MV-4-11 (cell line): ENCODE results near the gene TENT4B.
A peak's percentile ranks its signal among the peaks of the same experiment; 100 is the strongest.

ENCODE experiments used
- DNase-seq: peaks from one replicate; lab custom pipeline; 2025; lab: John Stamatoyannopoulos, UW

Gene TENT4B

DNA sequence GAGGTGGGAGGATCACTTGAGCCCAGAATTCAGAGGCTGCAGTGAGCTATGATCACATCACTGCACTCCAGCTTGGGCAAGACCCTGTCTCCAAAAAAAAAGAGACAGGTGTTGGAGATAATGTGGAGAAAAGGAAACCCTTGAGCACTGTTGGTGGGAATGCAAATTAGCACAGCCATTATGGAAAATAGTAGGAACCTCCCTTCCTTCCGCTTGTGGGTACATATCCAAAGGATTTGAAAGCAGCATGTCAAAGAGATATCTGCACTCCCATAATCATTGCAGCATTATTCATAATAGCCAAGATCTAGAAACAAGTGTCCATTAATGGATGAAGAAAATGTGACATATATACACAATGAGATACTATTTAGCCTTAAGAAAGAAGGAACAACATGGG, 103.5 kb downstream of the TENT4B start:
- DNase-seq: no peak

DNA sequence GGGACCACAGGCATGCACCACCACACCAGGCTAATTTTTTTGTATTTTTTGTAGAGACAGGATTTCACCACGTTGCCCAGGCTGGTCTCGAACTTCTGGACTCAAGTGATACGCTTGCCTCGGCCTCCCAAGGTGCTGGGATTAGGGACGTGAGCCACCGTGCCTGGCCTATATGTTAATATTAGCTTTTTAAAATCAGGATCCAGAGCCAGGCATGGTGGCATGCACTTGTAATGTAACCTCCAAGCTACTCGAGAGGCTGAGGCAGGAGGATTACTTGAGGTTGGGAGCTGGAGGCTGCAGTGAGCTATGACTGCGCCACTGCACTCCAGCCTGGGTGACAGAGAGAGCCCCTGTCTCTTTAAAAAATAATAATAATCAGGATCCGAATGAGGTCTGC, 104.8 kb downstream of the TENT4B start:
- no peak for DNase-seq

DNA sequence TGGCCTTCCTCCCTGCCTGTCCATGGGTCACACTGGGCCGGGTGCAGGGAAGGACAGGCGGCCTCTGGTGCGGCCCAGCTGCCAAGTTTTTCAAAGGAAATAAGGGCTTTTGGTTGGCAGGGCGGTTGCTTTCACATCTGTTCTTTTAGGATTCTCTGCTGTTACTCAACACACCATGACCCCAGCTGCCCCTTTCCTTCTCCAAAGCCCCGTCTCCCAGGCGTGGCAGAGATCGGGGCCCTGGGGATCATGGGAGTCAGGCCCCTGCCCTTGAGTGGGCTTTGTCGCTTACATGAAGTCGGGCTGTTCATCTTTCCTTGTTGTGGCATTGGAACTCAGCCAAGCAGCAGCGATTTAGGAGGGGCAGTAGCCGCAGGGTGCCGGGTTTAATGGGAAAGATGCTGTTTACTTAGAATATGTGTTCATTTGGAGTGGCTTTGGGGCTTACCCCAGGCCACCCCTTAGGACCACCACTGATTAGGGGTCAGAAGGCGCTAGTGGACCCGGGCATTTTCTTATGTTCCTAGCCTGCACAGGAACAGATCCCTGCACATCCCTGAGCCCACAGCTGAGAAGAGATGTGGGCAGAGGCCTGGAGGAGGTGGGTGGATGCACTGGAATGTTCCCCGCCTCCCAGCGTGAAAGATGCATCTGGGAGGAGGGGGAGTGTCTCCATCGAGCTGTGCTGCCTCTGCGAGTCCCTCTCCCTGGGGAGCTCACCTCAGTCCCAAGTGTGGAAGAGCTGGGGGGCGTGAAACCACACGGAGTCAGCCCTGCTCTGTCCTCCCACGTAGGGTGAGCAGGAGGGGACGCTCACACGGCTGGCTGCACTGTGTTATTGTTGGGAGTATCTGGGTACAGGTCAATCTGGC, 106.5 kb downstream of the TENT4B start:
- peak; percentile 91 for DNase-seq

DNA sequence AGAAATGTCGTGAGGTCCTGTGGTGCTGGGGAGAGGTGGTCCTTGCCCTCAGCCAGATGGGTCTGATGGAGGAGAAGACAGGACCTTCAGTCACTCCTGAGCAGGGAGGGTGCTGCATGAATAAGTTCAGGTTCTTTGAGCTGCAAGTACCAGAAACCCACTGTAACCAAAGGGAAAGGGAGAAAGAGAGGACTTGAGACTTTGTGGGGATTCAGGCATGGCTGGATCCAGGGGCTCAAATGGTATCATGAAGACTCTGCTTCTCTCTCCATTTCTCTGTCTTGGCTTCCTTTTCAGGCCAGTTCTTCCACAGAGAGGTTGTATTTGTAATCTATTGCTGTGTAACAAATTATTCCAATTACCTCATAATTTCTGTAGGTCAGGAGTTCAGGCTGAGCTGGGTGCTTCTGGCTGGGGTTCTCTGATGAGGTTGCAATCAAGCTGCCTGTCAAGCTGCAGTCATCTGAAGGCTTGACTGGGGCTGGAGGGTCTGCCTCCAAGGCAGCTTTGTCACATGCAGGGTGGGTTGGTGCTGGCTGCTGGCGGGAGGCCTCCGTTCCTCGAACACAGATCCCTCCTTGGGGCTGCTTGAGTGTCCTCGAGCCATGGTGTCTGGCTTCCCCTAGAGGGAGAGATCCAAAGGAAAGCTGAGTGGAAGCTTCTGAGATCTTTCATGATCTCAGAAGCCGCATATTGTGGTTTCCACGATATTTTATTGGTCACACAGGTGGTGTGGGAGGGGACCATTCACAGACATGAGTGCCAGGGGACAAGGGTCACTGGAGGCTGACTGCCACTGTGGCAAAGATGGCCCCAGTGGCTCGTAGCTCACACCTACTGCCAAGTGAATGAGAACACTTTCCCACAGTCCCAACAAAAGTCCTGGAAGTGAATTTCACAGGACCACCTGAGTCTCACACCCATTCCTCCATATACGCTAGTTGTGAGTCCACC, 107.4 kb downstream of the TENT4B start:
- no peak for DNase-seq

DNA sequence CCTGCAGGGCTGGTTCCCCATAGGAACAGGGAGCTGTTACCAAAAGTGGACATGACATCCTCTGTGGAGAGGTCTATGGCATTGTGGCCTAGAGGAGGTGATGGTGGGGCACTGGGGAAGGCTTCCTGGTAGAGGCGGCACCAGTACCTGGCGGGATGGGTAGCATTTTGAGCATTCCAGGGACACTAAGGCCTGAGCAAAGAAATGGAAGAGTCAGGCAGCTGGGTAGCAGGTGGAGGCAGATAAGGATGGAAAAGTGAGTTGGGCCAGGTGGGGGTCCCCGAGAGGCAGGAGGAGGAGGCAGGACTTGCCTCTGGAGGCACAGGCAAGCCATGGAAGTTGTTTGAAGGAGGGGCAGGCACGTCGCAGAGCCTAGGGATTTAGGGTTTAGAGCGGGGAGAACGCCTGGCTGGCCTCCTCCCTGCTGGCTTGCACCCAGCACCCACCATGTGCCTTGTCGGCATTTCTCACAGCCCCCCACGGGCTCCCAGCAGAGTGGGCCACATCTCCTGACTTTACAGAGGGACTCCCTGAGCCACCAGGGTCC, 108.1 kb downstream of the TENT4B start:
- DNase-seq: no peak

DNA sequence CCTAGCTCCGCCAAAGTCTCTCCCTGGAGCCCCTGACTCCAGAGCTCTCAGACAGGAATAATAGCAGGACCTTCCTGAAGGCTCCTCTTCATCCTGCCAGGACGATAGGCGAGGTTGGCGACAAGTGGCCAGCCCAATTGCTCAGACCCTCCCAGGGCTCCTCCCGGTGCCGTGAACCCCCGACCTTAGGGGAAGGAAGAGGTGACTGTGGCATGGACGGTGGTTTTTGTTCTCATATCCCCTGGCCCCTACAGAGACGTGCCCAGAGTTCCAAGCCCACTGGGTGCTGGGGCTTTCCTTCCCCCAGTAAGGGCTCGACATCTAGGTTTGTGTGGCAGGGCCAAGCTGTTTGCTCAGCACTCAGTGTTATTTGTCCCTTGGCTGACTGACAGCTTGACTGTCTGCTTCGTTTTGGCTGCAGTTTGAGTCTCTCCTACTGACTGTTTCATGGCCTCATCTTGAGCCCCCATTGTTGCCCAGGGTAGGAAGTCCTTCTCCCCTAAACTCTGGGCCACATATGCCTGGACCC, 108.7 kb downstream of the TENT4B start:
- peak; percentile 18 for DNase-seq

DNA sequence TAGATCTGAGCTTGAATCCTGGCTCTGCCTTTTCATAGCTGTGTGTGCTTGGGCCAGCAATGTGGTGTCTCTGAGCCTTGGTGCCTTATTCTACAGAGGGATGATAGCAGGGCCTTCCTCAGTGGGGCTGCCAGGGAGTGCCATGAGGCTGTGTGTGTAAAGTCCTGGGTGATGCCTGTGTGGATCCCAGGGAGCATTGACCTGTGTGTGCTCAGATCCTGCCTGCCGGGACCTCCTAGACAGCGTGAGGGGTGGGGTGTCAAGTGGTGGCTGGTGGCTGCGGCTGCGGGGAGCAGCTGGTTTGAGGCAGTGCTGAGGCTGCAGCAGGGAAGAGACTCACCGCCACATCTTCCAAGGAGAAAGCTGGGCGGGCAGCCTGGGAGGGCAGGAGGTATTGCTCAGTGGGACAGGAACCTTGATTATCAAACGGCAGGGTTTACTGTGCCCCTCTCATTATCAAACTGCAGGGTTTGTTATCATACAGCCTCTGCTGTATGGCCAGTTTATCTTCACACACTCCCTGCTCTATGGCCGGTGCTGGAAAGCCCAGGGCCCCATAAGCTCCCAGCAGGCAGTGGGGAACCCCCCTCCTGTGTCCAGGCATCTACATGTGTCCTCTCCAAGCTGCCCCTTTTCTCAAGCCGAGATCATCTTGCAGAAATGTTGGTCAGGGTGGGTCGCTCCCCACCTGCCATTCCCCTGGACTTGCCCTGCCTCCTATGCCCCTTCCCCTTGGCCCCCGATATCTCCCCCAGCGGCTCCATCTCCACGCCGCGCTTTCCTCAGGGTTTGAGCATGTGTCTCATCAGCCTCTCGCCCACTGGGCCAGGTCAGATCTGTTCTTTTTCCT, 110.2 kb downstream of the TENT4B start:
- no peak for DNase-seq

DNA sequence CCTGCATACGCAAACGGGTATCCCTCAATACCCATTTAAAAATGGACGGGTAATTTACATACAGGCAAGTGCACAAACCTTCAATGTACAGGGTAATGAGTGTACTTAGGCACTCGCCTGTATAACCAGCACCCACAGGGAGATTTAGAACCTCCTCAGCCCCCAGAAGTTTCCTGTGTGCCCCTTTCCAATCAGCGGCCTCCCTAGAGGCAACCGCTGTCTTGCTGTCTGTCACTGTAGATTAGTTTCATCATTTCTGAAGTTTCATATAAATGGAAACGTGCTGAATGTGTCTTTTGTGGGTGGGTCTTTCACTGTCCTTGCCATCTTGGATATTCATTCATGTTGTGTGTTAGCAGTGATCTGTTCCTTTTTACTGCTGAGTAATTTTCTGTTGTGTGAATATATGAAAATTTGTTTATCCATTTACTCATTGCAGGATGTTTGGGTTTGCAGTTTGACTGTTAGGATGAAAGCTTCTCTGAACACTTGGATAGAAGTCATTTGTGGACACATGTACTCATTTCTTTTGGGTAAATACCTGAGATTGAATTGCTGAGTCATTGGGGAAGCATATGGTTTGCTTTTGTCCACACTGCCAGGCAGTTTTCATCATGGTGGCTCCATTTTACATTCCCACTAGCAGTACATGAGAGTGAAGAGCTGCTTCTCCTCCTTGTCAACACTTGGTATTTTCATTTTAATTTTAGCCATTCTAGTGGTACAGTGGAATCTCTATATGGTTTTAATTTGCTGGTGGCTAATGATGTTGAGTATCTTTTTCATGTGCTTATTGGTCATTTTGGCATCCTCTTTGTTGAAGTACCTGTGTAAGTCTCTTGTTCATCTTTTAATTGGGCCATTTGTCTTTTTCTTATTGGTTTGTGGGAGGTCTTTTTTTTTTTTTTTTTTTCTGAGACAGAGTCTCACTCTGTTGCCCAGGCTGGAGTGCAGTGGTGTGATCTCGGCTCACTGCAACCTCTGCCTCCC, 111.1 kb downstream of the TENT4B start:
- DNase-seq: no peak

DNA sequence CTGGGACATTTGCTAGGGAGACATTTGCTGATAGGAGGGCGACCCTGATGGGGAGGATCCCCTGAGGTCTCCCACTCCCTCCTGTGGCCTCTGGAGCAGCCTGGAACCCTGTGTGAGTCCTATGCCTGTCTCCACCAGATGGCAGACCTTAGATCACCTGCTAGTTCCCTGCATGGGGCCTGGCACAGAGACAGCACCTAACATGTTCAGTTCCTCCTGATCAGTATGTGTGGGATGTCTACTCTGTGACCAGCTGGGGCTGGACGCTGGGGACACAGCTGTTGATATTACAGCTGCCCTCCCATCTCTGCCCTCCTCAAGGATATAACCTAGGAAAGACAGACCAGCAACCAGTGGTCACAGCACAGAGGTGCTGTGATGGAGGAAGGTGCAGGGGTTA, 112.2 kb downstream of the TENT4B start:
- DNase-seq: peak; percentile 46

DNA sequence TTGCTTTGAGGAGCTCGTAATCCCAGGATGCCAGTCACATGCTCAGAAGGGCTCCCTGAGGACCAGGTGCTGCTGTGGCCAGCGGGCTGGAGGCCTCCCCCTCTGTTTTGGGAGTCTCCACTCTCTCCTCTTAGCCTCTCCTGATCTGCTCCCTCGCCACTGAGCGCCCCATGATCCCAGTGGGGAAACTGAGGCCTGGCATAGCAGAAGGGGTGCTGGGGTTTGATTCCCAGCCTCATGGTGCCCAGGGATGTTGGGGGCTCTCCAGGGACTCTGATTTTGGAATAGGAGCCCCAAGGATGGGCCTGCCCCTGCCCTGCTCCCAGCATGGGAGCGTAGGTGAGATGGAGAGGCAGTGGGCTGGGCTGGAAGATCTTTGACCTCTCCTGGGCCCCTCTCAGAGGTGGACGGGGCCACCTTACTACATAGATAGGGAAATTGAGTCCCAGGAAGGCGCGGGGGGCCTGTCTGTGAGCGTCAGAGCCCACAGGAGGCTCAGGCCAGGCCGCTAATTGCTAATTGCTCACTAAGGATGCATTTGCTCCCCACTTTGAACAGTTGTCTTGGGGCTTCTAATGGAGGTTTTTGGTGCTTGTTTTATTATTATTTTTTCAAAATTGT, 112.7 kb downstream of the TENT4B start:
- no peak for DNase-seq

DNA sequence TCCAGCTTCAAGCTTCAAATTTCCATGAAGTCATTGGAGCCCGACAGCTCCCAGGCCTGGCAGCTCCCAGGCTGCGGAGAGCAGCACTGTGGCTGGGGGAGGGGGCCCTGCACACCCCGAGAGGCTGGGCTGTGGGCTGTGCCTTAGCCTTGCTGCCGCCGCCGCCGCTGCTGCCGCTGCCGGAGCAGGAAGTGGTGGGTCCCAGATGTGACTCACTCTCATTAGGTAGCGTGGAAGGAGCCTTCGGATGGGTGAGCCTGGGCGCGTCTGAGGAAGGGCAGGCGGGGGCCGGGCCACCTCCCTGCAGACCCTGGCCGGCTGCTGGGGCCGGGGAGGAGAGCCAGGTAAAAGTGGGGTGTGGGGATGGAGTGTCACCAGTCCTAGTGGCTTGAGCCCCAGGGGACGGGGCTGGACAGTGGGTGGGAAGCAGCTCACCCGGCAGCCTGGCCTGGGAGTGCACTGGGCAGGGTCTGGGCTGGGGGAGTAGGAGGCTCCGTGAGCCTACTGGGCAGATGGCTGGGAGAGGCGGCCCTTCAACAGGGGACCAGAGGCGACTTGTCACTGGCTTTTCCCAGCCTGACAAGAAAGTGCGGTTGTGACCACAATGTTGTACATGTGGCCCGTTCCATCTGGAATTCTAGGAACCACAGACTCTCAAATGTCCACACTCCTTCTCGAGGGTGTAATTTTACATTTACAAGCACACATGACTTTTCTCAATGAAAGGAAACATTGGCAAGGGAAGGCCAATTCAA, 113.4 kb downstream of the TENT4B start, which contains the start of gene ADCY7:
TSS of gene ADCY7 (plus strand) at position 215 of the 755 bp plus-strand sequence. CDS start 21,629 bp downstream, outside the sequence.
- DNase-seq: peak; percentile 84

DNA sequence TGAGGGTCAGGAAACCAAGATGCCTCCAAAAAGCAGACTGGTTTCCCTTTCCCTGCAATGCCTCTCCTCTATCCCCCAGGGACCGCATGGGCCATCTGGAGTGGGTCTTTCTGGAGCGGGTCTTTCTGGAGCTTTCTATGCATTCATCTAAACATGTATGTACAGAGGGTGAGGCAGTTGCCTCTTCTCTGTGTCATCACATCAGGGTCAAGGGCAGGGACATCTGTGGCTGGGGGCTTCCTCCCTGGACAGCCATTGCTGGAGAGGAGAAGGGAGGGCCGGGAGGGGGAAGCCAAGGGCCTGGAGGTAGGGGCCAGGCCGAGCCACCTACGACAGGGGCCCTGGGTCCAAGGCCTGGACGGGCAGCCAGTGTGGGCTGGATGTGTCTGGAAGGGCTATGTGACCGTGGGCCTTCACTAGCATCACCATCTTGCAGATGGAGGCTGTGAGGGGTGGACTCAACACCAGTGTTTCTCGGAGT, 114.1 kb downstream of the TENT4B start:
- DNase-seq: no peak

DNA sequence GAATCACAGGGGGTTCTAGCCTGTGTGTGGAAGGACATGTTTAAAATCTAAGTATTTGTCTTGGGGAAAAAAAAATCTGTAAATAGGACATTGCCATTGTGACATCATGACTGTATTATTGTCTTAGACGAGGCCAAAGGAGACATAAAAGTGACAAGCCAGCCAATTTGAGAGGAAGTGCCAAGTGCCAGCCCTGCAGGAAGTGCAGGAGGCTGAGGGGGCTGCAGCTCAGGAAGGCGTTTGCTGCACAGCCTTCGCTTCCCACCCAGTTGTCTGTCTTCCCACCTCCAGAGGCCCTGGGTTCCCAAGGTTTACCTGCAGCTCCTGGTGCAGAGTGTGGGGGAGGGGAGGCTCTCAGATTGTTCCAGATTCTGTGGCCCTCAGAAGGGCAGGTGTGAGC, 114.5 kb downstream of the TENT4B start:
- DNase-seq: peak; percentile 32

DNA sequence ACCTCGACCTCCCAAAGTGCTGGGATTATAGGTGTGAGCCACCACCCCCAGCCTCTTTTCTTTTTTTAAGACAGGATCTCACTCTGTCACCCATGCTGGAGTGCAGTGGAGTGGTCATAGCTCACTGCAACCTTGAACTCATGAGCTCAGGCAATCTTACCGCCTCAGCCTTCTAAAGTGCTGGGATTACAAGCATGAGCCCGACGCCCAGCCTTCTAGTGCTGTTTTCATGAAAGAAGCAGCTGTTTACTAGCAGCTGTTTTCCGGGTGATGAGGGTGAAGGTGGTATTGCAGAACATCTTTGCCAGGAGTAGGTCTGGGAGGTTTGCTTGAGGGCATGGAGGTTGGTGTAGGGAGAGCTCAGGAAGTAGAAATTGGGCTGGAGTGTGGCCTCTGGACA, 115.2 kb downstream of the TENT4B start:
- DNase-seq: peak; percentile 14

DNA sequence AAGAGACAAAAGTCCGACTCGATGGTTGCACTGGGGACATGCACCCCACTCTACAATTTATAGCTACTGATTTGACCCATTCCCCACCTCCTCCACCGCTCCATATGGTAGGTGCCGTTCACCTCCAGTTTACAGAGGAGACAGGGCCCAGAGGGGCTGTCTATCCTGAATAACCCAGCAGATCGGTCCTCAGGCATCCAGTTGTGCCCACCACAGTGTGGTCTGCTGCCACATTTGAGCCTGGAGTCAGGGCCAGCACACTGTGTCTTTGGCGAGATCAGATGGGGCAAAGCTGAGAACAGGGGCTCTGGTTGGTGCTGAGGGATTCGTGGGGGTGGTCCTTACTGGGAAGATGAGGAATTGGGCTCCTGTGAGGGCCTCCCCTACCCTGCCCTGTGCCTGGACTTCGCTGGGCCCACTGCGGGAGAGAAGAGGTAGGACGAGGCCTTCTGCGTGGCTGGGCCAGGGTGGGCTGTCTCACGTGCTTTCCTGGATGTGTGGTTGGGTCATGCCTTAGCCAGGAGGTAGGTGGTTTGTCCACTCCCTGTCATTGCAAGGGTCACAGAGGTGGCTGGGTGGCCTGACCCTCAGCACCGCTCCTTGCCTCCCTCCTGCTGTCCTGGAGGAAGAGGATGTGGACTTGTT, 116.1 kb downstream of the TENT4B start:
- no peak for DNase-seq

DNA sequence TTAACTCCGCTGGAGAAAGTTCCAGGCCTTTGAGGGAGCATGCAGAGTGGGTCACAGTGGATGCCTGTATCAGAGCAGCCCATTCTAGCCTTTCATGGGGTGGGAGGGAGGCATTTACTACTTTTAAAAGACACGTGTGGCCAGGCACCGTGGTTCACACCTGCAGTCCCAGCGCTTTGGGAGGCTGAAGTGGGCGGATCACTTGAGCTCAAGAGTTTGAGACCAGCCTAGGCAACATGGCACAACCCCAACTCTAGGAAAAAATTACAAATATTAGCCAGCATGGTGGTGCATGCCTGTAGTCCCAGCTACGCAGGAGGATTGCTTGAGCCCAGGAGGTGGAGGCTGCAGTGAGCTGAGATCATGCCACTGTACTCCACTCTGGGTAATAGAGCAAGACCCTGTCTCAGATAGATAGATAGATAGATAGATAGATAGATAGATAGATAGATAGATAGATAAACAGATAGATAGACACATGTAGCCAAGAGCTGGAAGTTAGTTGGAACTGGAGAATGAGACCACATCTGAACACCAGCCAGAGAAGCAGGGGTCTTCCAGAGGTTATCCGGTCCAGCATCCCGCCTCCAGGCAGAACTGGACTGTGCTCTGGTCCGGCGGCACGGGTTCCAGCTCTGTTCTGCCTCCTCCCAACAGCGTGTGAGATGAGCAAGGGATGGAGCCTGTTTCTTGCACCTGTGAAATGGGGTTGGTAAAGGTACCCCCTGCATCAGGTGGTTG, 116.8 kb downstream of the TENT4B start:
- no peak for DNase-seq

DNA sequence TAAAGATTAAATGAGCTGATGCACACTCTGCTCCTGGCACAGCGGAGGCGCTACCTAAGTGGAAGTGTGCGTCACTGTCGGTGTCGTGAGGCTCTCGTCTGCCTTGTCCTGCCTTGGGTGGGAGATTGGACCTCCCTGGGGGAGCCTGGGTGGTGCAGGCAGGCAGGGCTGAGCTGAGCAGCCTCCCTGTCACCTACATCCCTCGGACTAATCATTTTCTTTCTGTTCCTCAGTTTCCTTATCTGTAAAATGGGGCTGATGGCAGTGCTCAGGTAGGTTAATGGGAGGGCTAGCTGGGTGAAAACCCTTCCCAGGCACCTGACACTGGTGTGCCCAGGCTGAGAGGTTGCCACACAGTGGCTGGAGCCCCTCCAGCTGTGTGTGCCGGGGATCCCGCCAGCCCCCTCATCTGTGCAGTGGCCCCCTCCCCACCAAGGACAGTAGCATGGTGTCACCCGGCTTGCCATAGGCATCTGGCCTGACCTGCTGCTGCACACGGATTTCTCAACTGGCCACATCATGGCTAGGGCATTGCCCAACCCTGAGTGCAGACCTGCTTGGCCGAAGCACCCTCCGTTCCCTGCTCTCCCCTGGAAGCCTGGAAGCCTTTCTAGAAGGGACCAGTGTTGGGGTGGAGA, 117.5 kb downstream of the TENT4B start:
- DNase-seq: no peak
